Aortic smooth muscle cell (primary cell): ENCODE measurements around the gene LIG4. TPM values are rescaled to one million over a fixed set of nuclear protein-coding genes. Genes with fewer than 3 reads are reported as not detected.

Experiments used
- total RNA-seq: library from RNA; depleted of rRNA; stranded (reverse); fragments of >200 nt; gene quantifications from 2 replicates; pipeline ENCODE4 v1.2.3, GENCODE V29; 2014

Gene LIG4
- total RNA-seq, result 10.5 and 11.0 TPM in 2 replicates

DNA sequence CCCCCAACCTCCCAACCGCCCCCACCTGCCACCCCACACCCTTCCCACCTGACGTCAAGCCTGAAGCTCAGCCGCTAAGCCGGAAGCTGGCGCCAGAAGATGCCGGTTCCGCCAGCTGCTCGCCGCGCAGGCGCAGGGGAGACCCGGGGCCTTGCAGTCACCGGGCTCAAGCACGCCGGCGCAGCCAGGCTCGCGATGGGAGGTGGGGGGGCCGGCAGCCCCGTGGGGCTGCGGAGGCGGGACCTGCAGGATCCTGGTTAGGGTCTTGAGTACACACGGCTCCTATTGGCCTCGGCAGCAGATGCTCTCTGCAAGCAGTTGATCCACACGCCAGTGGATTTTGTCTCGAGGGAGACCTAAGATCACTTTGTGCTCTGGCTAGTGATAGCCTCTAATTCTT lies at the start of gene LIG4:
LIG4 (minus strand) TSS at position 101 of the 400 bp plus-strand sequence. CDS start 4,268 bp downstream, outside the sequence.

GRCh38 chr13:108218044-108218974 lies 3.0 kb upstream of the LIG4 start, which contains the start of gene ABHD13:
Gene ABHD13, plus strand, starts transcription at chr13:108218392. Its CDS starts 10,827 bp downstream, at chr13:108229219.

Other genes with a start within 250 kb of the LIG4 start
- gene ABHD13, start 2.9 kb upstream of the LIG4 start, total RNA-seq, result 6.2 and 6.3 TPM in 2 replicates
- 9.0 and 10.3 TPM in 2 replicates for gene TNFSF13B, start 54.2 kb upstream of the LIG4 start, total RNA-seq